LHCN-M2 (cell line): Measurements from ENCODE around the gene AP3S2. TPM values are rescaled to one million over a fixed set of nuclear protein-coding genes. Genes with fewer than 3 reads are reported as not detected.

ENCODE experiments used
- DNase-seq: peaks from one replicate; pipeline ENCODE4 v3.0.0-alpha.2; 2012; ENCODE audit warnings: low read depth
- total RNA-seq: library from RNA; depleted of rRNA; stranded (reverse); fragments of >200 nt; gene quantifications from 2 replicates; pipeline ENCODE4 v1.2.3, GENCODE V29; 2014

Gene AP3S2
- total RNA-seq, 1 experiment from 2014 or later: 56.6 TPM

DNA sequence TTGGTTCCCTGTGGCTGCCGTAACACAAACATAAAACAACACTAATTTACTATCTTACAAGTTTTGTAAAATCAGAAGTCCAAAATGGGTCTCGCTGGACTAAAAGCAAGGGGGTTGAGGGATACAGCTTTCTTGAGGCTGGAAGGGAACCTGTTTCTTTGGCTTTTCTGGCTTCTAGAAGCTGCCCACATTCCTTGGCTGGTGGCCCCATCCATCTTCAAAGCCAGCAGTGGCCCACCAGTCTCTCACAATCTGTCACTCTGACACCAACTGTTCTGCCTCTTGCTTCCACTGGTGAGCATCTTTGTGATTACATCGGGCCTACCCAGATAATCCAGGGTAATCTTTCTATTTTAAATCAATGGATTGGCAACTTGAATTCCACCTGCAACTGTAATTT is 78.0 kb downstream of the AP3S2 start:
- no peak for DNase-seq

DNA sequence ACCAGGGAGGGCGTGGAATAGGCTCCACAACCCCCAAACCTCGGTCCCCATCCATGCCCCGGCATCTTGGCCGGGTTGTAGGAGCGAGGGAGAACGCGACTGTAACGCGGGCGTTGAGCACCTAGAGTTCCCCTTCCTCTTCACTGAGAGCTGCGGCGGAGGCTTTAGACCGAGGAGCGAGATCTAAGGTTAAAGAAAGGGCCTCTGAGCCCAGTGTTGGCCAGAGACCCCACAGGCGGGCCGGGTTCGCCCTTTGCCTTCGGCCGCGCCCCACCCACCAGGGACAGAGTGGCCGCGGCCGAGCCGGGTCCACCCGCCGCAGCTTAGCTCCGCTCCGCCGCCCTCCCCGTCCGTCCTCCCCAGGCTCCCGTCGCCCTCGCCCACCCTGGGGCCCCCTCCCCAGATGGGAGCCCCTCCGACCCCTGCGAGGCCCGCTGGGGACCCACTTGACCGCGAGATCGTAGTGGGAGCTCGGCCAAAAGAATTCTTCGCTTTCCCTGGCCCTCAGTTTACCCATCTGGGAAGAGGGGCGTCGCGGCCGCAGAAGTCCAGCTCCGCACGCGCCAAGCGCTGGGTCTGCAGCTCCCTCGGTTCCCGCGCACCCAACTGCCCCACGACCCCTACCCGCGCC is 79.6 kb downstream of the AP3S2 start:
- DNase-seq: no peak

DNA sequence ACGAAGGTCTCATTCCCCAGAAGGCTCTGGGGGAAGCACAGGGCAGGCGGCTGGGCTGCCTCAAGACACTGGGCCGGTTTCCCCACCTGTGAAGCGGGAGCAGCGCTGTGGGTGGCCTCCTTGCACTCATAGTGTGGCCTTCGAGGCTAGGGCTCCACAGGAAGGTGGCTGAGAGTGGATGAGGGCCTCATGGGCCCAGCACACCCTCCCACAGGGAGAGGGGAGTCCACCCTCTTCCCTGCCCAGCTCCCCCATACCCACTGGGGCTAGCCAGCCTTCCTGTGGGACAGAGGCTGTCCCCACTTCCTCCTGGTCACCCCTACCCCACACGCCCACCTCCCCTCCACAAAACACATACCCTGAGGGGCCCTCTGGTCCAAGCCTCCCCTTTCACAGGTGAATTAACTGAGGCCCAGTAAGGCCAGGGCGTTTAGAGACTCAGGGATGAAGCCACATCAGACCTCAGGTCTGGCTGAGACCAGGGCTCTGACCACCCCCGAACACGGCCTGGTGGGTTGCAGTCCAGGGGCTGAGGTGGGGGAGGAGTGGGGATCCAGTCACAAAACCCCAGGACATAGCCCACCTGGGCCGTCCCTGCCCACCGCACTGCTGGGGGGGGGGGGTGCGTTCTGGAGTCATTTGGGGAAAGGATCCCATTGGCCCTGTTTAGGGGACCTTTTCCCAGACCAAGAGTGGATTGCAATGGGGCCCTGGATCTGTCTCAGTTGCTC is 80.2 kb downstream of the AP3S2 start:
- DNase-seq: no peak

DNA sequence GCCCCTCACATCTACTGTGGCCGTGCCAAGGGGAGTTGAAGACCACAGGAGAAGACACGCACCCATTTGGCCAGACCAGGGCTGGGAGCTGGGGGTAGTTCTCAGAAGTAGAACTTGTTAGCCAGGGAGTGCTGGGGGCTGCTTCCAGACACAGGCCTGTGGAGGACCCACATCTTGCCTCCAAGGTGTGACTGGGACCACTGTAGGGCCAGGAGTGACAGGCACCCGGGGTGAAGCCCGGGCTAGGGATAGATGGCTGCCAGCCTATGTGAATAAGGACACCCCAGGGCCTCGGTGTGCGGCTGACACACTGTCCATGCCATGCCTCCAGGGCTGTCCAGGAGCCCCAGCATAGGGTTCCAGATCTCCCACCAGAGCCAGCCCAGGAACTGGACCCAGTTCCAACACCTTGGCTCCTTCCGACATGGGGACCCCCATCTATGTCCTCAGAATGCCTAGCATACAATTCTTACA is 80.9 kb downstream of the AP3S2 start:
- DNase-seq: no peak

DNA sequence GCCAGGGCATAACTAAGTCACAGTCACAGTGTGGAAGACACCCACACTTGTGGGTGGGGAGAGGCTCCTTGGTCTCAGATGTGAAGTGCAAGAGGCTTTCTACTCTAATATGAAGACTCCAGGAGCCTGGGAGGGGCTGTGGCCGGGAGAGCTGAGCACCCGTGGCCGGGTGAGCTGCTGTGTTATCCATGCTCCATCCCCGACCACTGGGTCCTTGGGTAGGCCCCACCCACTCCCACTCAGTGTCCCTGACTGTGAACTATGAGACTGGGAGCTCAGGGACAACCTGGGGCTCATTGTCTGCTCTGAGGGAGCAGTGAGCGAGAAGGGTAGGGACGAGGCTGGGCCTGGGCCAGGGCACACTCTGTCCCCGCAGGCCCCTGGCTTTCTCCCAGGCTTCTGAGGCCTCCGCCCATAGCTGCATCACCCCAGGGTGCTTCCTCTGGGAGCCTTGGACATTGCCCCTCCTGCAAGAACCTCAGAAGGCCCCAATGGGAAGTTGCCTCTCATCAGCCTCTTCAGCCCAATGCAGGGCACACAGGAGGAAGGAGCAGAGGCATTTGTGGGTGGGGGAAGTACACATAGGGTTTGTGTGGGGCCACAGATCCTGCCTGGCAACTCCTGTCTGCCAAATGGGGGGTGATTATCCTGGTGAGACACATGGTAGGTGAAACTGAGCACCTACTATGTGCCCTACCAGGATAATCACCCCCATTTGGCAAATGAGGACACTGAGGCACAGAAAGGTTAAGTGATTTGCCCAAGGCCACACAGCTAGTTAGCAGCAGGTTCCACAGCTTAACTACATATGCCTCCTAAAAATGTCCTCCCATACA is 81.6 kb downstream of the AP3S2 start:
- peak; percentile 55 for DNase-seq

DNA sequence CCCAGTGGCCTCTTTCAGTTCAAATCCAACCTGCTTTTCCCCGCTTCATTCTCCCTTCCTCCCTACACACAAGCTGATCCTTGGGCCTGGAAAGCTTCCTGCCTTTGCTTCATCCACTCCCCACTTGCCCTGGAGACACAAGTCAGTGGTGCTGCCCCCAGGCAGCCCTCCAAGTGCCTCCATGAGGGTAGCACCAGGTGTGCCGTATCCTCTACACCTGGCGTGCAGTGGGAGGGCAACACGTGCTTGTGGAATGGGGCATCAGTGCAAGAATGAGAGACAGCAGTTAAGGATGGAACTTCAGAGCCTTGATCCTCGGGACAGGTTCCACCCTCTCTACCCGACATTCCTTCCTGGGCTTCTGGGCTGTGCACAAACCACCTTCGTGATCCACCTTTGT is 83.0 kb downstream of the AP3S2 start:
- DNase-seq: no peak

DNA sequence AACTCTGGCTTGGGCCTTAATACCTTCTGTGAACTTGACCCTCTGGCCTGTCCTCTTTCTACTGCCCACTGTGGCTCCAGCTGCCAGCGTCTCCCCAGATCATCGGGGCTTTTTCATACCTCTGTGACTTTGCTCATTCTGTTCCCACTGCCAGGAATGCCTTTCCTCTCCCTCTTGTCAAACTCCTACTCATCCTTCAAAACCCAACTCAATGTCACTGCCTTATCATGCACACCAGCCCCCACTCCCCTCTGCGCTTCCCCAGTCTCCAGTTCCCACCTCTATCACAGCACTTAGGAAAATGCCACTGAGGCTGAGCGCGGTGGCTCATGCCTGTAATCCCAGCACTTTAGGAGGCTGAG is 84.0 kb downstream of the AP3S2 start:
- DNase-seq: no peak

DNA sequence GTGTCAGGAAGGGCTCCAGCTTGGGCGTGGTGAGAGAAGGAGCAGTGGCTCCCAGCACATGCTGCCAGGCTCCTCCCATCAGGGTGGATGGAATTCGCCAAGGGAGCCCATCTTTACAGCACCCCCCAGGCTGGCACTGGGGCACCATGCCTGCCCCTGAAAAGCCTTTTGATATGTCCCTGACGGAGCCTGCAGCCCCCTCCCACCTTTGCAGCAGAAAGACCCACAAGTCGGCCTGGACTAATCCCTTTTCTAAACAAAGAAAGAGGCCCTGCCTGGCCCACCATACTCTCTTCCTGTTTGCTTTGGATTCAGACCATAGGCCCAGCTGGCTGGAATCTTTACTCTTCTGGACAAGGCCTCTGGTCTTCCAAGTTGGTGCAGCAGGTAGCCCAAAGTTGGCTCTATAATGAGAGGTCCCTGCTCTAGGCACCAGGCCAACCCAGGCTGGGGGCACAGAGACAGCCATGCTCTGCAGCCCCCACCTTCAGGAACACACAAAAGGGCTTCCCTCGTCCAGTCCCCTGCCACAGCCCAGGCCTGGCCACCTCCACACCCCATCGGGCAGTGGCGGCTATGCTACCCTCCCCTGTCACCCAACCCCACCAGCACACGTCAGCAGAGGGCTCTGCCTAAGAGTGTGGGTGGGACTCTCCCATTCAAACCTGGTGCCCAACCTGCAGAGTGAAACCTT is 84.6 kb downstream of the AP3S2 start:
- DNase-seq: no peak

DNA sequence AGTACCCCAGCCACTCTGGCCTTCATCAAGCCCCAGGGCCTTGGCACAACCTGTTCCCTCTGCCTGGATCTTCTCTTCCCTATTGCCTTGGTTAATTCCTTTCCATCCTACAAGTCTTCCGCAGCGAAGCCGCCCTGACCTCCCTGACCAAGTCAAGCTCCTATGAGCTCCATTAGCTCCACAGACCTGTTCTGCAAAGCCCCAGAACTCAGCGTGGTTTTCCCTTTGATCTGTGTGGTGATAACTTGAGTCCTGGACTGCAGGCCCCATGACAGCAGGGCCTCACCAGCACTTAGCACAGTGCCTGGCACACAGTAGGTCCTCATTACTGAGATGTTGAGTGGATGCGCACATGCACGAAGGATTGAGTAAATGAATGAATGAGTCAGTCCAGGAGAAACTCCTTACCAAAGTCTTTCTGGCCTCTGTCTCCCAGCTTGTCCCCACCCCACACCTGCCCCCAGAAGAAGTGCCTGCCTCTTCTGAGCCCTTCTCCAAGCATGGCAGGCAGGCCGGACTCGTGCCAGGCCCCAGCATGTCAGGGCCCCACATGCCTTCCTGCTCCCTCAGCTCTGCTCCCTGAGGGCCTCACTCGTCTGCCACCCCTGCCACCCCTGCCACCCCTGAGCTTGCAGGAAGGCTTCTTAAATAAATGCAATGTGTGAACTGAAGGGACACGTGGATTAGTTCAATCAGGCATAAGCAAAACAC is 85.5 kb downstream of the AP3S2 start:
- no peak for DNase-seq

DNA sequence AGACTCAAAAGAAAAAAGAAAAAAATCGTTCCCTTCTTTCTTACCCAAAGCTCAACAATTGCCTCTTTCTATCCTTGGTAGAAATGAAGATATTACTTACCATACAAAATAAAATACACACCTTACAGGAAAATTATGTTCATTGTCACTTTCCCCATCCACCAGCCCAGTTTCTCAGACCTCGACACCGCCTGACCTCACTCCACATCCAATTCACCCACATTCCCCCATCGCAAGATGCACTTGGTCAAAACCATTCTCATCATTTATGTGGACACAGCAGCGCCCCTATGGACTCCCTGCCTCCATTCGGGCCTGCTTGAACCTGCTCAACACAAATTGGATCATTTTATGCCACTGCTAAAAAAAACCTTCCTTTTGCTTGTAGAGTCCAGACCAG is 86.1 kb downstream of the AP3S2 start:
- DNase-seq: no peak

DNA sequence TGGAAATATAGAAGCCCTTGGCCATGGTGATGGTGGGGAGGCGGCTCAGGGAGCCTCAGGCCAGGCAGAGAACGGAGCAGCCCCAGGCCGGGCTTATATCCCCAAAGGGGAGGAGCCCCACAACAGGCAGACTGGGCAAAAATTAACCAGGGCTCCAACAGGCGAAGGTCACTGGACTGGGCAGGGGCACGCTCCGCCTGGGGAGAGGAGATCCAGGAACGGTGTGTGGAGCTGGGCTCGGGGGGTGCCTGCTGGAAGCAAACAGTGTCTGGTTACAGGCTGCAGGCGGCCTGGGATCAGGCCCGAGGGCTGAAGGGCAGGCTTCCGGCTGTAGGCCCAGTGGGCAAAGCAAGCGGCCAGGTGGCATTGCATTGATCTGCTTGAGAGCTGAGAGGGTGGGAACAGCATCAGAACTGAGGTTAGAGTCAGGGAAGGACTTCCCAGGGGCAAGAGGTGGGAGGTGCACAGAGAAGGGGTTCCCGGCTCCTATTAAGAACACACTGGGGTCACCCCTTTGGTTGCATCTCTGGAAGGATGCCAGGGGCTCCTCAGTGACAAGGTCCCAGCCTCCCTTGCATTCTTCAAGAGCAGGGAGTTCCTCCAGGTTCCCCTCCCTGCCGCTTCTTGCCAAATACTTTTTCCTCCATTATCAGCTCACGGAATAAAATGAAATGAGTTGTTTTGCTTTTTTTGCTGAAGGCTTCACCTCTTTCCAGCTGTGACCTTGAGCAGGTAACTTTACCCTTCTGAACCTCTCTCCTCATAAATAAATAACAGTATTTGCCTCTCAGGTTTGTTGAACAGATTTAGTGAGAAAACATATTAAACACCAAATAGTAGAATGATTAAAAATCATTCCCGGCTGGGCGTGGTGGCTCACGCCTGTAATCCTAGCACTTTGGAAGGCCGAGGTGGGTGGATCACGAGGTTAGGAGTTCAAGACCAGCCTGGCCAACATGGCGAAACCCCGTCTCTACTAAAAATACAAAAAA is 86.9 kb downstream of the AP3S2 start:
- no peak for DNase-seq

DNA sequence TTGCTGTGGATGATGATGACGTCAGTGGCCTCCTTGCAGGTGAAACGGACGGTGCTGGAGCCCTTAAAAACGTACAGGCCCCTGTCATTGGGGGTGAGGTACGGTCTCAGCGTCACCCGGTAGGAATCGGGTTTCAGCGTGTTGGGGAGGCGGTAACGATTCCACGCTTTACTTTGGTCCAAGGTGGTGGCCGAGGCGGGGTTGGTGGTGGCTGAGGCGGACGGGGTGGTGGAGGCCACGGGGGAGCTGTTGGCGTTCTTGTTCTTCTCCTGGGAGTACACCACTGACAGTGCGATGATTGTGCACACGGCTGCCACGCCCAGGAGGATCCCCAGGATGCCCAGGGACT is 87.6 kb downstream of the AP3S2 start:
- no peak for DNase-seq

DNA sequence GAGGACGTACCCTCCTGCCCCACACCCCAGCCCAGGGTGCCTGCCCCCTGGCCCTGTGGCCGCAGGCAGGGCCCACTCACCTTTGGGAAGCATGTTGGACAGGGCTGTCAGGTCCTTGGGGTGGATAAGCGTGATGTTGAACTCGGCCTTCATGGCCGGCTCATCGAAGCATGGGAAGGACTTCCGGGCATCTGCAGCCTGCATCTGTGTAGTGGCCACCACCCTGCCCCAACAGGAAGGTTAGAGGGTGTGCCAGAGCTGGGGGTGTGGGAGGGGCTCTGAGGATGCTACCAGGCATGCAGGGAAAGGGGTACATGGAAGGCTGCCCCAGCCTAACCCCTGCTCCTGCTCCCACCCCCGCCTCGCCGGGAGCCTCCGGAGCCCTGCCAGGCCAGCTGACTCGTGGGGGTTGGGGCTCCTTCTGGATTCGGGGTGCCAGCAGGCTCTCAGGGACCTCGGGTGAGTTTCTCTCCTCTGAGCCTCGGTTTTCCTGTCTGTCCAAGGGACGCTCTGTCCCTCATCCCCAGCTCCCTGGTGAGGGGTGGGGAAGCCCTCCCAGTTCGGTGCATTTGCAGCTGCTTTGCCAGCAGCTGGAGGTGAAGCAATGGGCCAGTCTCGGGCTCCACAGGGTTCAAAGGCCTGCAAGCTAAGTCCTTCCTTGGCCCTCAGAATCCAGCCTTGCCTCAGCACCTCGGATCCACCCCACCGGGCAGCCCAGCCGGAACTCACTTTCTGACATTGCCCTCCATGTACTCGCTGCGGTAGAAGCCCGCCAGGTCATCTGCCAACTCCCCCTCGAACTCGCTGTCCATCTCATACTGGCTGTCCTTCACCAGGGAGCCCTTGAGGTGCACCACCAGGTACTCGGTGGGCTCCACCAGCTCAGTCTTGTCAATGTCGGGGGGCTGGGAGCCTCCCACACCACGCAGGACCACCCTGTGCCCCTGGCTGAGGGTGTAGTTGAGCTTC is 88.3 kb downstream of the AP3S2 start:
- DNase-seq: no peak

DNA sequence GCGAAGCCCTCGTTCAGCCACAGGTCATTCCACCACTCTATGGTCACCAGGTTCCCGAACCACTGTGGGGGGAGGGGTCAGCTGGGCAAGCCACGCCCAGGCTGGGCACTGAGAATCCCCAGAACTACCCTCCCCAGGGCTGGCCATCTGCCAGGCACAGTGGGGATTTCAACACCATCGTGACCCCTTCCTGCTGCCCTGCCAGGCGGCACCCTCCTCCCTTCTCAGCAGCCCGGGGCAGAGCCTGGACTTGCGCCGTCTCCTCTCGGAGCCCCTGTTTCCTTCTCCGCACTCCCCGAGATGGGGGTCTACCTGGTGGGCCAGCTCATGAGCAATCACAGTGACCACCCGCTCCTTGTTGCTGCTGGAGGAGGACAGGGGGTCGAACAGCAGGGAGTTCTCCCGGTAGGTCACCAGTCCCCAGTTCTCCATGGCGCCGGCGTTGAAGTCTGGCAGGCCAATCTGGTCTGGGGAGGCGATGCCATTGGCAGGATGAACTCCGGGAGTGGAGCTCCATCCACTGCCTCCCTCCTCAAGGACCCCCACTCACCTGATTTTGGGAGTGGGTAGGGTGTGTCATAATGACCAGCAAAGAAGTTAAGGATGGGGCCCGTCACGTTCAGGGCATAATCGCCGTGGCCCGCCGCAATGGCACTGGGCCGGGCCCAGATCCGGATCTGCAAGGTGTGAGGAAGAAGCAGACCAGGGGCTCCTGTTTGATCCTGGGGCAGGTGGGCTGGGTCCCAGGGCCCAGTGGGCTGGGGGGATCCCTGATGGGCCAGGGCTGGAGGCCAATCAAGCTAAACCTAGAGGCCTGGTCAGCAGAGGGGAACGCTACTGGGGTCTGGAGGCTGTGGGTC is 89.6 kb downstream of the AP3S2 start:
- no peak for DNase-seq

DNA sequence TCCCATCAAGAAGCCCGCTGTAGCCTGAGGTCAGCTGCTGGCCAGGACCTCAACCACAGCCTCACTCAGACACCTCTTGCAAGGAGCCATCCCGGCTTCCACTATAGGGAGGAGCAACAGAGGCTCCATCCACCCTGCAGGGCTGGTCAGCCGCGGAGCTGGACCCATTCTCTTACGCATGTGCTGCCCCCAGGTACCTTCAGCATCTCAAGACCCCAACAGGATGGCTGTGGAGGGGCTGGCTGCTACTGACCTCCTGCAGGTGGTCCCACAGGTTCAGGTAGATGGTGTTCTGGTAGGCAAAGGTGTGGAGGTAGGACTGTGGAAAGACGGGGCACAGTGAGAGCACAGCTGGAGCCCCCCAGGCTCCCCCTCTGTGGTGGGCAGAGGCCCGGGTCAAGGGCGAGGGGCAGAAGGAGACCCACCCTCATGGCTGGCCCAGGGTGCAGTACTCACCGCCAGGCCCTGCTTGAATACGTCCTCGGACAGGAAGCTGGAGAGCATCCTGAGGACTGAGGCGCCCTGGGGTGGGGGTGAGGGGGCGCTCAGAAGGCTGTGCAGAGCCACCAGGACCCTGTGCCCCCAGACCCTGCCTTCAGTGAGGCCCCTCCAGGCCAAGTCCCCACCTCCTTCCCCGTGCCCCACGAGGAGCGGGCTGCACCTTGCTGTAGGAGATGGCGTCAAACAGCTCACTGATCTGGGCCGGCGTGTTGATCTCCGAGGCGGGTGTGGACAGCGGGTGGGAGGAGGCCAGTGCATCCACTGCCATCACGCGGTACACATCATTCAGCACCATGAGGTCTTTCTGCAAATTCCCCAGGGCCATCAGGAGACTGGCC is 90.6 kb downstream of the AP3S2 start:
- DNase-seq: no peak

DNA sequence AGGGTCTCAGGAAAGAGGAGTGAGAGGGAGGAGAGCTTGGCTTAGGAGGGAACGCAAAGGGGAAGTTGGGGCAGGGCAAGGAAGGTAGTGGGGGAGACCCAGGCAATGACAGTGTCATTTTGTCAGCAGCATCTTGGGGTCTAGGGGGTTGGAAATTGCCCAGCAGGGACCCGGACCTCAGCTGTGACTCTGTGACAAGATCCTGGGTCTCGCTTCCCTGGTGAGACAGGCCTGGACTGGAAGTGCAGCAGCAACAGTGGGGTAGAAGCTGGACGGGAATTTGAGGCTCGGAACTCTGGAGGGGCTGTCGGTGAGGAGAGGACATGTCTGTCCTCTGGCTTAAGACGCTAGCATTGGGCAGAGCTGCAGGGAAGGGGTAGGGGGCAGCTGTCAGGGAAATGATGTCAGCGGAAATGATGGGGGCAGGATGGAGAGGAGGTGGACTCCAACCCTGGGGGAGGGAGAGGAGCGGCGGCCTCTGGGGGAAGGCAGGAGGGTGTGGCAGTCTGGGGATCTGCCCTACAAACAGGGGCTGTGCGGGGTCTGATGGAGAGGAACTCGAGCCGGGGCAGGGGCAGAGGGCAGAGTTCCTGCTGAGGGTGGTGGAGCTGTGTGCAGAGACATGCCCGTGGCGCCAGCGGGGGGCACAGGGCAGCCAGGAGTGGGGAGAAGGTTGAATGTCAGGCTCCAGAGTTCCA is 91.4 kb downstream of the AP3S2 start:
- no peak for DNase-seq
